B cell (primary cell): Measurements from ENCODE around the gene GNA12. TPM values are rescaled to one million over a fixed set of nuclear protein-coding genes. Genes with fewer than 3 reads are reported as not detected.

Experiments
- ATAC-seq: fragments of 200-7000 bp; cut with Tn5 transposase; one replicate; pipeline ENCODE4 v1.10.0; 2021; ENCODE audit warnings: low read depth, mild to moderate bottlenecking, moderate number of reproducible peaks, moderate library complexity
- CTCF ChIA-PET: fragments of 350-600 bp; sonication (Branson Sonifier 250); formaldehyde crosslinking; loops from one replicate; lab custom pipeline; 2021; ENCODE audit warnings: antibody characterized with exemption, inconsistent platforms; lab: Charles Lee
- POLR2A ChIA-PET: fragments of 350-600 bp; sonication (Branson Sonifier 250); formaldehyde crosslinking; loops from one replicate; lab custom pipeline; 2021; ENCODE audit warnings: antibody characterized with exemption; lab: Charles Lee
- DNase-seq: peaks from one replicate; pipeline ENCODE4 v3.0.0; 2013
- H2AFZ ChIP-seq: 2 replicates; pipeline ENCODE4 v1.6.1; 2012; ENCODE audit warnings: mild to moderate bottlenecking, low read depth, low read length; ENCODE audit not compliant: insufficient read depth, poor library complexity, severe bottlenecking
- H3K27ac ChIP-seq, 2 donors: 1 replicate in 1 of 2; 2 replicates in 1 of 2; pipeline ENCODE4 v1.5.1; 2012 to 2013; ENCODE audit warnings: low read length in 2 of 2, mild to moderate bottlenecking in 2 of 2, moderate library complexity in 1 of 2
- H3K27me3 ChIP-seq, 4 experiments: fragments of 200-600 bp in 1 of 4; sonication (generic) in 1 of 4; replicated peaks in 1 of 4; 1 replicate in 2 of 4; 2 replicates in 2 of 4; pipeline versions ENCODE4 v1.6.1 to v1.7.0; 2013 to 2016; ENCODE audit warnings: low read length in 3 of 4, mild to moderate bottlenecking in 2 of 4, mixed read lengths in 1 of 4, moderate library complexity in 1 of 4; ENCODE audit not compliant: insufficient read depth in 4 of 4, control insufficient read depth in 3 of 4; ENCODE audit errors: control extremely low read depth in 1 of 4
- H3K36me3 ChIP-seq, 2 experiments: replicated peaks in 1 of 2; 1 replicate in 1 of 2; 2 replicates in 1 of 2; pipeline versions ENCODE4 v1.6.1 to v1.7.1; 2013; ENCODE audit warnings: low read length in 1 of 2; ENCODE audit not compliant: insufficient read depth in 2 of 2, control insufficient read depth in 1 of 2; ENCODE audit errors: control extremely low read depth in 1 of 2, extremely low read depth in 1 of 2
- H3K4me1 ChIP-seq, 2 donors: fragments of 200-600 bp in 1 of 2; sonication (generic) in 1 of 2; 1 replicate in 1 of 2; 2 replicates in 1 of 2; pipeline versions ENCODE4 v1.5.1 to v1.6.1; 2013 to 2017; ENCODE audit warnings: low read length in 2 of 2; ENCODE audit not compliant: control insufficient read depth in 2 of 2, insufficient read depth in 2 of 2
- H3K4me2 ChIP-seq: replicated peaks from 2 replicates; pipeline ENCODE3; 2012; ENCODE audit warnings: mild to moderate bottlenecking, low read depth, low read length; ENCODE audit not compliant: poor library complexity, severe bottlenecking
- H3K4me3 ChIP-seq, 5 experiments: fragments of 200-600 bp in 1 of 5; sonication (generic) in 1 of 5; 1 replicate in 3 of 5; 2 replicates in 2 of 5; pipeline versions ENCODE4 v1.5.1 to v1.7.0; 2011 to 2016; ENCODE audit warnings: low read length in 4 of 5, mild to moderate bottlenecking in 4 of 5, low read depth in 2 of 5, control low read depth in 1 of 5, moderate library complexity in 1 of 5; ENCODE audit not compliant: insufficient read depth in 1 of 5; ENCODE audit errors: control extremely low read depth in 1 of 5, extremely low read depth in 1 of 5
- H3K79me2 ChIP-seq: fragments of 200-600 bp; sonication (generic); one replicate; pipeline ENCODE4 v1.6.0; 2016; ENCODE audit warnings: low read length; ENCODE audit not compliant: control insufficient read depth, insufficient read depth
- H3K9ac ChIP-seq: fragments of 200-600 bp; sonication (generic); 2 replicates; pipeline ENCODE4 v1.6.1; 2017; ENCODE audit warnings: mild to moderate bottlenecking, low read length, moderate library complexity
- H3K9me3 ChIP-seq, 3 donors: one replicate each; pipeline versions ENCODE4 v1.6.1 to v1.7.1; 2013; ENCODE audit warnings: low read length in 2 of 3; ENCODE audit not compliant: control insufficient read depth in 2 of 3, insufficient read depth in 1 of 3; ENCODE audit errors: control extremely low read depth in 1 of 3
- H4K20me1 ChIP-seq: 2 replicates; pipeline ENCODE4 v1.6.0; 2012; ENCODE audit warnings: mild to moderate bottlenecking, low read length; ENCODE audit not compliant: insufficient read depth, control insufficient read depth, poor library complexity, severe bottlenecking
- H3K27ac Mint-ChIP-seq: one replicate; pipeline ENCODE4 v1.8.0; 2021; ENCODE audit warnings: mixed read lengths
- H3K27me3 Mint-ChIP-seq: one replicate; pipeline ENCODE4 v1.8.0; 2021; ENCODE audit warnings: mixed read lengths
- H3K4me1 Mint-ChIP-seq: one replicate; pipeline ENCODE4 v1.8.0; 2021; ENCODE audit warnings: mixed read lengths
- H3K4me3 Mint-ChIP-seq: one replicate; pipeline ENCODE4 v1.8.0; 2021; ENCODE audit warnings: mixed read lengths
- H3K9me3 Mint-ChIP-seq: one replicate; pipeline ENCODE4 v1.8.0; 2022; ENCODE audit warnings: mixed read lengths; ENCODE audit not compliant: insufficient read depth
- CTCF ChIP-seq: fragments of 200-600 bp; IDR thresholded peaks from one replicate; pipeline ENCODE4 v1.8.0; 2022; ENCODE audit warnings: antibody characterized with exemption, mild to moderate bottlenecking
- EZH2 ChIP-seq: IDR thresholded peaks from 2 replicates; pipeline ENCODE4 v1.6.1; 2012; ENCODE audit warnings: borderline replicate concordance, low read depth, mild to moderate bottlenecking, moderate library complexity, low read length; ENCODE audit not compliant: insufficient read depth, poor library complexity, severe bottlenecking
- WGBS: methylation state at CpG from one replicate; pipeline ENCODE4 v1.1.5; 2013; ENCODE audit warnings: missing lambda C conversion rate; ENCODE audit not compliant: insufficient coverage; 5-methylcytosine and 5-hydroxymethylcytosine counted together
- intact Hi-C: fragments of 100-400 bp; cut with micrococcal nuclease; formaldehyde crosslinking; loops from one replicate; pipeline ENCODE4 v1.10.0; 2022
- polyA plus RNA-seq: library from polyadenylated mRNA; depleted of rRNA; stranded (reverse); fragments of >200 nt; gene quantifications from 2 replicates; pipeline ENCODE4 v1.2.3, GENCODE V29; 2012
- total RNA-seq, 2 donors: library from RNA; stranded (reverse); fragments of 120-200 nt in 1 of 2; gene quantifications; 1 replicate in 1 of 2; 2 replicates in 1 of 2; pipeline versions ENCODE4 v1.2.3 to v1.2.4, GENCODE V29; 2013 to 2022

The GNA12 gene
- total and polyA plus RNA-seq, 2 donors (not counting 1 experiment from before 2014, with no cell fraction given), result 34.6 to 110 TPM

- Mint-ChIP-seq H3K4me1 (peaks cover 57% of the 10 kb centered on the region), H3K4me3 (no peak overlapping the region), H3K27me3 (no peaks in the 10 kb centered on the region), H3K9me3 (no peaks in the 10 kb centered on the region), H3K27ac (no peak overlapping the region)
- Histone ChIP-seq H4K20me1 (peaks cover 66% of the 10 kb centered on the region), H2AFZ (no peak overlapping the region), H3K4me1 (peaks cover 31 to 33% of the 10 kb centered on the region in 2 donors), H3K27ac (no peak overlapping the region), H3K9ac (no peak overlapping the region), H3K79me2 (peaks cover 99% of the 10 kb centered on the region), H3K9me3 (peaks cover 0 to 5% (median 0%) of the 10 kb centered on the region in 3 donors), H3K4me3 (no peak overlapping the region), H3K4me2 (no peak overlapping the region), H3K27me3 (no peaks in the 10 kb centered on the region), H3K36me3 (peaks cover 0 to 20% of the 10 kb centered on the region in 2 experiments)
- POLR2A ChIA-PET, result interaction anchor here (0.6 kb wide), 1 partner anchor 348 kb away, joined by 3 read pairs; no protein-coding TSS in a partner anchor
- no peak for DNase-seq
- CTCF ChIA-PET, result no interaction called here
- ATAC-seq, result no peak
- TF ChIP-seq EZH2, result no peak
- TF ChIP-seq CTCF, result no peak
- WGBS, result 87% methylated on average over 5 of the region's 12 CpGs
- intact Hi-C loops, result no loop called here
Observed at GRCh38 chr7:2818653-2819052, 25.5 kb downstream of the GNA12 start.

- no peak overlapping the region for H3K4me3 Mint-ChIP-seq
- CTCF ChIA-PET, result no interaction called here
- no peak overlapping the region for H3K4me3 ChIP-seq
- H3K4me1 Mint-ChIP-seq, result peaks cover 57% of the 10 kb centered on the region
- no peak overlapping the region for H3K27ac ChIP-seq
- H3K79me2 ChIP-seq, result peaks cover 99% of the 10 kb centered on the region
- no peak overlapping the region for H3K27ac Mint-ChIP-seq
- no peaks in the 10 kb centered on the region for H3K27me3 Mint-ChIP-seq
- POLR2A ChIA-PET, result no interaction called here
- H4K20me1 ChIP-seq, result peaks cover 72% of the 10 kb centered on the region
- H2AFZ ChIP-seq, result no peak overlapping the region
- peaks cover 0 to 26% of the 10 kb centered on the region in 2 experiments for H3K36me3 ChIP-seq
- DNase-seq (no peak), ATAC-seq (no peak)
- peaks cover 26 to 30% of the 10 kb centered on the region in 2 donors for H3K4me1 ChIP-seq
- no peak overlapping the region for H3K4me2 ChIP-seq
- no peak for TF ChIP-seq CTCF
- TF ChIP-seq EZH2, result no peak
- H3K9ac ChIP-seq, result no peak overlapping the region
- intact Hi-C loops, result no loop called here
- peaks cover 0 to 5% (median 0%) of the 10 kb centered on the region in 3 donors for H3K9me3 ChIP-seq
- H3K9me3 Mint-ChIP-seq, result no peaks in the 10 kb centered on the region
- H3K27me3 ChIP-seq, result no peaks in the 10 kb centered on the region
- 92% methylated on average over 4 of the region's 7 CpGs for WGBS
Observed at GRCh38 chr7:2818121-2818520, 26.0 kb downstream of the GNA12 start.
